Renal cortical epithelial cell (primary cell): Measurements from ENCODE around the gene ACBD4. TPM values are rescaled to one million over a fixed set of nuclear protein-coding genes. Genes with fewer than 3 reads are reported as not detected.

Experiments
- DNase-seq: peaks from one replicate; pipeline ENCODE4 v3.0.0-alpha.2; 2011; ENCODE audit warnings: low read depth
- total RNA-seq: library from RNA; depleted of rRNA; stranded (reverse); fragments of >200 nt; gene quantifications from 2 replicates; pipeline ENCODE4 v1.2.3, GENCODE V29; 2014

ACBD4 gene
- total RNA-seq, 1 donor from 2014 or later, result 7.2 TPM

- DNase-seq, result no peak
These were observed 31.0 kb upstream of the ACBD4 start for GRCh38 chr17:45104497-45104896.

- DNase-seq, result no peak
These were observed 30.4 kb upstream of the ACBD4 start for GRCh38 chr17:45104907-45105624.

- DNase-seq, result no peak
These were observed 29.4 kb upstream of the ACBD4 start for GRCh38 chr17:45106096-45106495.

- DNase-seq, result no peak
These were observed 28.9 kb upstream of the ACBD4 start for GRCh38 chr17:45106582-45106981.

GRCh38 chr17:45107293-45108010 is 28.0 kb upstream of the ACBD4 start:
- DNase-seq, result no peak

- no peak for DNase-seq
These were observed 27.4 kb upstream of the ACBD4 start for GRCh38 chr17:45108051-45108450.

GRCh38 chr17:45108595-45109521 is 26.6 kb upstream of the ACBD4 start:
- DNase-seq, result no peak

- DNase-seq, result peak; percentile 33
These were observed 24.5 kb upstream of the ACBD4 start for GRCh38 chr17:45110676-45111611.

GRCh38 chr17:45111850-45112249 is 23.6 kb upstream of the ACBD4 start:
- peak; percentile 66 for DNase-seq

- DNase-seq, result no peak
These were observed 22.7 kb upstream of the ACBD4 start for GRCh38 chr17:45112559-45113423.

- no peak for DNase-seq
These were observed 22.1 kb upstream of the ACBD4 start for GRCh38 chr17:45113424-45113754.

- no peak for DNase-seq
These were observed 21.2 kb upstream of the ACBD4 start for GRCh38 chr17:45114117-45114932.

- no peak for DNase-seq
These were observed 20.4 kb upstream of the ACBD4 start for GRCh38 chr17:45115015-45115625.

- no peak for DNase-seq
These were observed 19.6 kb upstream of the ACBD4 start for GRCh38 chr17:45115871-45116270.

- no peak for DNase-seq
These were observed 19.0 kb upstream of the ACBD4 start for GRCh38 chr17:45116434-45117016.

GRCh38 chr17:45117334-45117733 is 18.2 kb upstream of the ACBD4 start:
- no peak for DNase-seq

GRCh38 chr17:45117848-45118646 is 17.4 kb upstream of the ACBD4 start:
- no peak for DNase-seq

- no peak for DNase-seq
These were observed 16.8 kb upstream of the ACBD4 start for GRCh38 chr17:45118691-45119090.
